ENCODE measurements around the gene CGB3. TPM values are rescaled to one million over a fixed set of nuclear protein-coding genes. Genes with fewer than 3 reads are reported as not detected.

The CGB3 gene
- total and polyA plus RNA-seq, 7 experiments from 2014 or later, result not detected

DNA sequence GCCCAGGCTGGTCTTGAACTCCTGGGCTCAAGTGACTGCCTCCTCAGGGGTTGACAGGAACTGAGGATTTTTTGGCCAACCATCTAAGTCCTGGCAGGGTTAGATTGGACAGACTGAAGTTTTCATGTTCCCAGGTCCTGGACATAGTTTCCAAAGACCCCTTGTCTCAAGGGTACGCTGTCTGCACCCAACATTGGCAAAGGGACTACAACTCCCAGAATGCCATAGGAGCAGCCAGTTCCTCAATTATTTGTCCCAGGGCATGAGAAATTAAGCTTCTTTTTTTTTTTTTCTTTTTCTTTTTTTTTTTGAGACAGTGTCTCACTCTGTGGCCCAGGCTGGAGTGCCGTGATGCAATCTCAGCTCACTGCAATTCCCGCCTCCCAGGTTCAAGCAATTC, 37.9 kb downstream of the CGB3 start:
- Mint-ChIP-seq H3K27ac (no peak overlapping the region), H3K4me3 (no peak overlapping the region), H3K36me3 (peaks cover 4 to 33% (median 14%) of the 10 kb centered on the region in 5 donors), H3K27me3 (no peaks in the 10 kb centered on the region), H3K9me3 (peaks cover 0 to 2% (median 0%) of the 10 kb centered on the region in 11 donors), H3K4me1 (peaks cover 11 to 17% (median 15%) of the 10 kb centered on the region in 7 donors)
- H3K4me1 ChIP-seq (ENCODE audit: control insufficient read depth in 2 of 2, insufficient read depth in 2 of 2, low read length in 2 of 2), result no peaks in the 10 kb centered on the region
- H3K4me3 ChIP-seq (ENCODE audit: low read length), result no peak overlapping the region
- POLR2A ChIA-PET, result interaction anchor here (0.9 to 1.5 kb wide), 2 partner anchors 21 to 32 kb away, joined by 3 read pairs; partner anchors contain the start of gene FTL
- ATAC-seq (no peak), DNase-seq (no peak)
- CTCF ChIA-PET, result interaction anchor here (0.6 kb wide), 2 partner anchors 263 to 350 kb away, joined by 3 read pairs; no protein-coding TSS in a partner anchor
- no peak overlapping the region for H3K27ac ChIP-seq (ENCODE audit: low read depth, low read length)
- H3K36me3 ChIP-seq (ENCODE audit: control insufficient read depth in 2 of 3, insufficient read depth in 3 of 3, low read length in 3 of 3), result peaks cover 0 to 42% (median 2%) of the 10 kb centered on the region in 3 experiments
- intact Hi-C loops (cut with micrococcal nuclease), result no loop called here
- no peaks in the 10 kb centered on the region for H3K27me3 ChIP-seq (ENCODE audit: control insufficient read depth in 2 of 2, insufficient read depth in 2 of 2, low read length in 2 of 2)
- H3K9me3 ChIP-seq (ENCODE audit: control insufficient read depth in 2 of 3, low read length in 3 of 3), result no peaks in the 10 kb centered on the region

DNA sequence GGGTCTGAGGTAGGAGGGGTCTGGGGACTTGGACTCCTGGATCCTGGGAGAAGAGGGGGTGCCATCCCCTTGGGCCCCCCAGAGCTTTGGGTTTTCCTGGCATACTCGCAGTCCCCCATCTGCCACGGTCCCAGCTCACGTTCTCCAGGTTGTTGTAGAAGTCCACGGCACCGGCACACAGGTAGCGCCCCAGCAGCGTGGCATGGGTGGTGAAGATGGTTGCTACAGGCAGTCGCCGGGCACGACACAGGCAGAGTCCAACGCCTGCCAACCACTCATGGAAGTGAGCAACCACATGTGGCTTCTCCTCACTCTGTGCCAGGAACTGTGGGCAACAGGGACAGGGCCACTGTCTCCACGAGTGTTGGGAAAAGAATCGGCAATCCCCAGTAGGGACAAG, 38.4 kb downstream of the CGB3 start:
- Mint-ChIP-seq H3K9me3 (peaks cover 0 to 2% (median 0%) of the 10 kb centered on the region in 11 donors), H3K4me3 (no peak overlapping the region), H3K4me1 (peaks cover 6 to 13% (median 10%) of the 10 kb centered on the region in 7 donors), H3K27me3 (no peaks in the 10 kb centered on the region), H3K27ac (no peak overlapping the region), H3K36me3 (peaks cover 4 to 33% (median 14%) of the 10 kb centered on the region in 5 donors)
- Histone ChIP-seq H3K27ac (ENCODE audit: low read depth, low read length) (no peak overlapping the region), H3K4me1 (ENCODE audit: control insufficient read depth in 2 of 2, insufficient read depth in 2 of 2, low read length in 2 of 2) (no peaks in the 10 kb centered on the region), H3K4me3 (ENCODE audit: low read length) (no peak overlapping the region), H3K27me3 (ENCODE audit: control insufficient read depth in 2 of 2, insufficient read depth in 2 of 2, low read length in 2 of 2) (no peaks in the 10 kb centered on the region), H3K36me3 (ENCODE audit: control insufficient read depth in 2 of 3, insufficient read depth in 3 of 3, low read length in 3 of 3) (peaks cover 0 to 39% (median 2%) of the 10 kb centered on the region in 3 experiments), H3K9me3 (ENCODE audit: control insufficient read depth in 2 of 3, low read length in 3 of 3) (no peaks in the 10 kb centered on the region)
- ChIA-PET CTCF (no interaction called here), POLR2A (interaction anchor here (0.9 kb wide), 1 partner anchor 20 kb away, joined by 3 read pairs; the partner anchor contains the start of gene FTL)
- ATAC-seq, result no peak
- no peak for DNase-seq
- intact Hi-C loops (cut with micrococcal nuclease), result no loop called here

DNA sequence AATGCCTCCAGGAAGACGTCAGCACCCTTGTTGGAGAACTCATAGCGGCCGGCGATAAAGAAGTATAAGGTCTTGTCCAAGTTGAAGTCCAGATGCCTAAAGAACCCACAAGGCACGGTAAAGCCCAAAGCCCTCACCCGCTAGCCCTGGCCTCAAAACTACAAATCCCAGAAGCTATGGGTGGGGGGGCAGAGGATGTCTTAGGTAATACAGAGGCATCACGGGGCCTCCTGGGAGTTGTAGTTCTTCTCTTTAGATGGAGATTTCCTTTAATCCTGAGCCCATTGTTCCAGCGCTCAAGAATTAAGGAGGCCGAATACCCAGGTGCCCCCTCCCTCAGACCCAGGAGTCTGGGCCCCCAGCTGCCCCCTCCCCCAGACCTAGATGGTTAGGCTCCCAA, 41.9 kb downstream of the CGB3 start:
- Mint-ChIP-seq H3K4me3 (no peak overlapping the region), H3K36me3 (peaks cover 4 to 35% (median 7%) of the 10 kb centered on the region in 5 donors), H3K27me3 (no peaks in the 10 kb centered on the region), H3K4me1 (peaks cover 0 to 9% (median 0%) of the 10 kb centered on the region in 7 donors), H3K9me3 (no peaks in the 10 kb centered on the region), H3K27ac (no peak overlapping the region)
- CTCF ChIA-PET, result no interaction called here
- Histone ChIP-seq H3K27ac (ENCODE audit: low read depth, low read length) (no peak overlapping the region), H3K36me3 (ENCODE audit: control insufficient read depth in 2 of 3, insufficient read depth in 3 of 3, low read length in 3 of 3) (peaks cover 0 to 35% (median 12%) of the 10 kb centered on the region in 3 experiments), H3K4me3 (ENCODE audit: low read length) (no peak overlapping the region), H3K4me1 (ENCODE audit: control insufficient read depth in 2 of 2, insufficient read depth in 2 of 2, low read length in 2 of 2) (no peaks in the 10 kb centered on the region), H3K27me3 (ENCODE audit: control insufficient read depth in 2 of 2, insufficient read depth in 2 of 2, low read length in 2 of 2) (no peaks in the 10 kb centered on the region), H3K9me3 (ENCODE audit: control insufficient read depth in 2 of 3, low read length in 3 of 3) (no peaks in the 10 kb centered on the region)
- DNase-seq, result no peak
- intact Hi-C loops (cut with micrococcal nuclease), result no loop called here
- ATAC-seq, result no peak
- POLR2A ChIA-PET, result interaction anchor here (4.9 kb wide), 1 partner anchor 11 kb away, joined by 22 read pairs; the partner anchor contains the start of genes GYS1 and RUVBL2

DNA sequence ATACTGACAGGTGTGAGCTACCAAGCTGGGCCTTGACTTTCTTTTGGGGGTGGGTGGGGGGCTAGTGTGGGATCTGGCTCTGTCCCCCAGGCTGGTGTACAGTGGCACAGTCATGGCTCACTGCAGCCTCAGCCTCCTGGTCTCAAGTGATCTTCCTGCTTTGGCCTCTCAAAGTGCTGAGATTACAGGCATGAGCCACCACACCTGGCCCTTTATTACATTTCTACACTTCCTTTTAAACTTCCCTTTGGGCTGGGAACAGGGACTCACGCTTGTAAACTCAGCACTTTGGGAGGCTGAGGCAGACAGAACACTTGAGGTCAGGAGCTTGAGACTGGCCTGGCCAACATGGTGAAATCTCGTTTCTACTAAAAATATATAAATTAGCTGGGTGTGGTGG, 47.1 kb downstream of the CGB3 start:
- peaks cover 0 to 24% (median 9%) of the 10 kb centered on the region in 3 experiments for H3K36me3 ChIP-seq (ENCODE audit: control insufficient read depth in 2 of 3, insufficient read depth in 3 of 3, low read length in 3 of 3)
- Mint-ChIP-seq H3K4me1 (peaks cover 0 to 6% (median 0%) of the 10 kb centered on the region in 7 donors), H3K27ac (peak overlapping the region in 1 of 9 donors; percentile 3), H3K9me3 (no peaks in the 10 kb centered on the region), H3K4me3 (no peak overlapping the region), H3K36me3 (peaks cover 0 to 24% (median 8%) of the 10 kb centered on the region in 5 donors), H3K27me3 (no peaks in the 10 kb centered on the region)
- no peak overlapping the region for H3K27ac ChIP-seq (ENCODE audit: low read depth, low read length)
- POLR2A ChIA-PET, result interaction anchor here (1.4 to 2.6 kb wide), 2 partner anchors 11 to 16 kb away, joined by 7 to 8 read pairs; partner anchors contain the start of genes FTL, GYS1 and RUVBL2
- H3K9me3 ChIP-seq (ENCODE audit: control insufficient read depth in 2 of 3, low read length in 3 of 3), result no peaks in the 10 kb centered on the region
- no peaks in the 10 kb centered on the region for H3K27me3 ChIP-seq (ENCODE audit: control insufficient read depth in 2 of 2, insufficient read depth in 2 of 2, low read length in 2 of 2)
- H3K4me3 ChIP-seq (ENCODE audit: low read length), result no peak overlapping the region
- intact Hi-C loops (cut with micrococcal nuclease), result no loop called here
- H3K4me1 ChIP-seq (ENCODE audit: control insufficient read depth in 2 of 2, insufficient read depth in 2 of 2, low read length in 2 of 2), result no peaks in the 10 kb centered on the region
- CTCF ChIA-PET, result interaction anchor here (1.1 to 1.7 kb wide), 3 partner anchors 9 to 17 kb away, joined by 3 to 5 read pairs (median 3); partner anchors contain the start of gene RUVBL2
- DNase-seq (no peak), ATAC-seq (no peak)

DNA sequence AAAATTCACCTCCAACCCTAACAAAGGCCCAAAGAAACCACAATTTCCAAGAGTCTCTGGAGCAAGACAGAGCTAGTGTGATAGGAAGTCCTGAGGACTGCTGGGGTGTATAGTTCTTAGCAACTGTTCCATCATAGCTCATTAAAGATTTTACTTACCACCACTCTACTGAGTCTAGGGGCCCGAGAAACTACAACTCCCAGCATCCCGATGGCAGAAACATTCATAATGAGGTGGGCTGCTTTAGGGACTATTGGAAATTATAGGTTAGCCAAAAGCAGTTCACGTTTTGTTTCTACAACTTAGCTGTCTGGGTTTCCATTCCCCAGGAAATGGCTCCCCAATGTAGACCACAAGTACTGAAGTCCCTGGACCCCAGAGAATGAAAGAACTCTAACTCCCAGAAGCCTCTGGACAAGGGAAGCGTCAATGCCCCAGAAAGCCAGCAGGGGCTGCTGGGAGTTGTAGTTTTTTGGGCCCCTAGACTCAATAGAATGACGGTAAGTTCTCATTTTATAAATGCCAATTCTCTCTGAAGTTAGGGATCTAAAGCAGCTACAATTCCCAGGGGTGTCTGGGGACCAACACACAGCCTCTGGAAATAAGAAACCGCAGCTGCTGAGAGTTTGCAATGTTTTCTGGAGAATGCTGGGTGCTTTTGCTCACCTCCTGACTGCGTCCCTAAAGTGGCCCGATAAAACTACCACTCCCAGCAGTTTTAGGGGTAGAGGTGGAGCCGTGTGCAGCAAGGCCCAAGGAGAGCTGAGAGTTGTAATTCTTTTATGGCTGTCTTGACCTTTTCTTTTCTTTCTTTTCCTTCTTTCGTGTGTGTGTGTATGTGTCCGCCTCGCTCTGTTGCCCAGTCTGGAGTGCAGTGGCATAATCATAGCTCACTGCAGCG, 47.9 kb downstream of the CGB3 start:
- Histone ChIP-seq H3K9me3 (ENCODE audit: control insufficient read depth in 2 of 3, low read length in 3 of 3) (no peaks in the 10 kb centered on the region), H3K27ac (ENCODE audit: low read depth, low read length) (no peak overlapping the region), H3K27me3 (ENCODE audit: control insufficient read depth in 2 of 2, insufficient read depth in 2 of 2, low read length in 2 of 2) (no peaks in the 10 kb centered on the region), H3K4me1 (ENCODE audit: control insufficient read depth in 2 of 2, insufficient read depth in 2 of 2, low read length in 2 of 2) (no peaks in the 10 kb centered on the region), H3K36me3 (ENCODE audit: control insufficient read depth in 2 of 3, insufficient read depth in 3 of 3, low read length in 3 of 3) (peaks cover 0 to 24% (median 9%) of the 10 kb centered on the region in 3 experiments), H3K4me3 (ENCODE audit: low read length) (no peak overlapping the region)
- no peaks in the 10 kb centered on the region for H3K27me3 Mint-ChIP-seq
- H3K4me1 Mint-ChIP-seq, result peaks cover 0 to 7% (median under 1%) of the 10 kb centered on the region in 7 donors
- H3K27ac Mint-ChIP-seq, result peak overlapping the region in 2 of 9 donors; percentile 3 to 23
- intact Hi-C loops (cut with micrococcal nuclease), result no loop called here
- CTCF ChIA-PET, result interaction anchor here (1.0 to 1.7 kb wide), 3 partner anchors 8 to 24 kb away, joined by 3 to 5 read pairs (median 3); partner anchors contain the start of gene RUVBL2
- POLR2A ChIA-PET, result interaction anchor here (0.6 to 2.6 kb wide), 6 partner anchors 10 to 339 kb away, joined by 3 to 8 read pairs (median 4); partner anchors contain the start of genes DBP, FTL, GYS1 and RUVBL2
- DNase-seq (peak in 6 of 9 donors; percentile 34 to 53 (median 50)), ATAC-seq (peak; percentile 78)
- H3K4me3 Mint-ChIP-seq, result no peak overlapping the region
- H3K9me3 Mint-ChIP-seq, result no peaks in the 10 kb centered on the region
- peaks cover 0 to 19% (median 8%) of the 10 kb centered on the region in 5 donors for H3K36me3 Mint-ChIP-seq
